Uterus (tissue), 4 donors: ENCODE data around the gene OR4S2. TPM values are rescaled to one million over a fixed set of nuclear protein-coding genes. Genes with fewer than 3 reads are reported as not detected.

Source experiments
- DNase-seq, 2 donors: peaks; one replicate each; pipeline ENCODE4 v3.0.0-alpha.2; 2019 to 2020
- H3K27ac ChIP-seq, 2 donors: fragments of 200-600 bp; sonication (generic); 1 replicate in 1 of 2; 2 replicates in 1 of 2; pipeline ENCODE4 v1.5.1; 2016 to 2018
- H3K27me3 ChIP-seq, 2 donors: fragments of 200-600 bp; sonication (generic); one replicate each; pipeline ENCODE4 v1.5.1; 2018 to 2019; ENCODE audit warnings: control low read depth in 1 of 2
- H3K36me3 ChIP-seq, 2 donors: fragments of 200-600 bp; sonication (generic); one replicate each; pipeline ENCODE4 v1.5.1; 2019; ENCODE audit warnings: control low read depth in 1 of 2
- H3K4me1 ChIP-seq, 2 donors: fragments of 200-600 bp; sonication (generic); one replicate each; pipeline ENCODE4 v1.5.1; 2018 to 2019; ENCODE audit warnings: control low read depth in 1 of 2
- H3K4me3 ChIP-seq, 2 donors: fragments of 200-600 bp; sonication (generic); 1 replicate in 1 of 2; 2 replicates in 1 of 2; pipeline ENCODE4 v1.5.1; 2018 to 2019; ENCODE audit warnings: mild to moderate bottlenecking in 1 of 2
- H3K9me3 ChIP-seq, 2 donors: fragments of 200-600 bp; sonication (generic); one replicate each; pipeline ENCODE4 v1.5.1; 2019; ENCODE audit warnings: control low read depth in 1 of 2
- POLR2A ChIP-seq, 2 donors: fragments of 450-650 bp; IDR thresholded peaks; one replicate each; pipeline ENCODE4 v1.6.1; 2016; ENCODE audit warnings: antibody characterized with exemption in 2 of 2, mild to moderate bottlenecking in 1 of 2, moderate library complexity in 1 of 2
- intact Hi-C: fragments of 100-400 bp; cut with DNase I; formaldehyde crosslinking; loops from one replicate; pipeline ENCODE4 v1.15.1; 2023; ENCODE audit warnings: low total_unique reads
- total RNA-seq, 4 donors: library from RNA; depleted of rRNA in 3 of 4; stranded (reverse); fragments of >200 nt in 3 of 4; gene quantifications; one replicate each; pipeline versions ENCODE4 v1.1.0 to v1.2.4, GENCODE V29; 2014 to 2023
- TF ChIP-seq, protein P1 (sequence below), 4 experiments: fragments of 200-600 bp in 2 of 4; fragments of 450-650 bp in 2 of 4; sonication (generic) in 2 of 4; IDR thresholded peaks; one replicate each; pipeline ENCODE4 v1.5.1; 2016 to 2019; ENCODE audit warnings: antibody characterized with exemption in 4 of 4, mild to moderate bottlenecking in 2 of 4, moderate library complexity in 1 of 4
- donor health status: DM: yes; HTN: yes; CAD: no.

OR4S2 gene
- total RNA-seq, 4 donors from 2014 or later = not detected

DNA sequence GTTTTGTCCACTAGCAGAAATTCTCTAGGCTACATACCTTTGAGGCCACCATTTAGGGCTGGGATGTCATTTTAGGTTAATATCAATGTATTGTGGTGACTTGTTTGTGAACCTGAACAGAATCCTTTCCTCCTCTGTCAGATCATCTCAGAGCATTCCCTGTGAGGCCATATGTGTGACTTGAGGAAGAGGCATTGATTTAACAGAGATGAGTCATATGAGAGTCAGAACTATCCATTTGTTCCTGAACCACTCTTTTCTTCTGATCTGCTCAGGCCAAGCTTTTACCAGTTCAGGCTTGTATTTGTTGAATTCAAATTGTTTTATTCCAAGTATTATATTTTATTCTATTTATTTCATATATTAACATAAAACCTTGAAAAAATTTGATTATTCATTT lies 7.0 kb downstream of the OR4S2 start:
- H3K4me3 ChIP-seq = no peak overlapping the region
- intact Hi-C loops = no loop called here
- H3K4me1 ChIP-seq = no peaks in the 10 kb centered on the region

DNA sequence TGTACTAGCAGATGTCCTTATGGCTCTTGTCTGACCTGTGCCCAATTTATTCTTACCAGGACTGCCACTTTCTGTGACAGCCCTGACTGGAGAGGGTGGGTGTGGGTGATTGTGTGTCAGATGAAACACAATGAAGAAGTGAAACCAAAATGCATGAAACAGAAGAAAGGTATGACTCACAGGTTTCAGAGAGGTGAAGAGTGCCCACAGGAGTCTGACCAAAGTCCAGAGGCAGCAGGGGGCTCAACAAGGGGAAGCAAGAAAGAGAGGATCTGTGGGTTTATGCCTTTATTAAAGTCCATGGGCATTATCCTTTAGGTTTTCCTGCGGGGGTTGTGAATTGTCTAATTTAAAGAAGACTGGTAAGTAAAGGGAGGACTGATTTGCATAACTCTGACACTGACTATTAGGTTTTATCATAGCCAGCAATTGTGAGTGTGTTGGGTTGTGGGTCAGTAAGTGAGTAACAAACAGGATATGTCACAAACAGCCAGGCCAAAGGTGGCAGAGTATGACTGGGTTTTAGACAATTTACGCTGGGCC lies 10.0 kb downstream of the OR4S2 start:
- H3K9me3 ChIP-seq = no peaks in the 10 kb centered on the region
- TF ChIP-seq, protein P1, sequence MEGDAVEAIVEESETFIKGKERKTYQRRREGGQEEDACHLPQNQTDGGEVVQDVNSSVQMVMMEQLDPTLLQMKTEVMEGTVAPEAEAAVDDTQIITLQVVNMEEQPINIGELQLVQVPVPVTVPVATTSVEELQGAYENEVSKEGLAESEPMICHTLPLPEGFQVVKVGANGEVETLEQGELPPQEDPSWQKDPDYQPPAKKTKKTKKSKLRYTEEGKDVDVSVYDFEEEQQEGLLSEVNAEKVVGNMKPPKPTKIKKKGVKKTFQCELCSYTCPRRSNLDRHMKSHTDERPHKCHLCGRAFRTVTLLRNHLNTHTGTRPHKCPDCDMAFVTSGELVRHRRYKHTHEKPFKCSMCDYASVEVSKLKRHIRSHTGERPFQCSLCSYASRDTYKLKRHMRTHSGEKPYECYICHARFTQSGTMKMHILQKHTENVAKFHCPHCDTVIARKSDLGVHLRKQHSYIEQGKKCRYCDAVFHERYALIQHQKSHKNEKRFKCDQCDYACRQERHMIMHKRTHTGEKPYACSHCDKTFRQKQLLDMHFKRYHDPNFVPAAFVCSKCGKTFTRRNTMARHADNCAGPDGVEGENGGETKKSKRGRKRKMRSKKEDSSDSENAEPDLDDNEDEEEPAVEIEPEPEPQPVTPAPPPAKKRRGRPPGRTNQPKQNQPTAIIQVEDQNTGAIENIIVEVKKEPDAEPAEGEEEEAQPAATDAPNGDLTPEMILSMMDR (IDR thresholded peaks at IDR 0.05) = no peak
- TF ChIP-seq POLR2A (IDR thresholded peaks at IDR 0.05) = no peak
- no peak for DNase-seq
- H3K36me3 ChIP-seq = no peaks in the 10 kb centered on the region
- intact Hi-C loops = no loop called here
- no peaks in the 10 kb centered on the region for H3K27me3 ChIP-seq
- no peaks in the 10 kb centered on the region for H3K4me1 ChIP-seq
- no peak overlapping the region for H3K4me3 ChIP-seq
- no peak overlapping the region for H3K27ac ChIP-seq

More for the DNA sequence above, 7.0 kb downstream of the OR4S2 start:
- TF ChIP-seq, protein P1 (IDR thresholded peaks at IDR 0.05) = no peak
- TF ChIP-seq POLR2A (IDR thresholded peaks at IDR 0.05) = no peak
- no peaks in the 10 kb centered on the region for H3K27me3 ChIP-seq
- no peak for DNase-seq
- no peaks in the 10 kb centered on the region for H3K9me3 ChIP-seq
- no peak overlapping the region for H3K27ac ChIP-seq
- H3K36me3 ChIP-seq = no peaks in the 10 kb centered on the region

DNA sequence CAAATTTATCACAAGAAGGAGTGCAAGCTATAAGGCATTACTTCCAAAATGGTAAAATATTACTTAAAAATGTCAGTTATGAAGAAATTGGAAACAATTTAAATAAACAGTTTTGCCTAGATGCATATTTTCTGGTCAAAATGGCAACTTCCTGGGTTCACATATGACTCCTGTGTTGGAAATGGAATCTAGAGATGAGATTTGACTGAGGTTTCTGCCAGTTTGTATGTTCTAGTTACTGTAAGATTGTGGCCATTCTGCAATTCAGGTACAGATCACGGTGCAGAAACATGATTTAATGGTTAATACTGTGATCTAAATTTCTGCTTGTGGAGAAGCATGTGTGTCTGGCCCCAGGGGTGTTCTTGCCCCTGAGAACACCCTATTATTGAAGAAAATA lies 10.5 kb downstream of the OR4S2 start:
- H3K9me3 ChIP-seq = no peaks in the 10 kb centered on the region
- no peak overlapping the region for H3K4me3 ChIP-seq
- DNase-seq = no peak
- intact Hi-C loops = no loop called here
- no peak for TF ChIP-seq POLR2A (IDR thresholded peaks at IDR 0.05)
- H3K27ac ChIP-seq = no peak overlapping the region
- H3K36me3 ChIP-seq = no peaks in the 10 kb centered on the region
- no peaks in the 10 kb centered on the region for H3K27me3 ChIP-seq
- no peaks in the 10 kb centered on the region for H3K4me1 ChIP-seq

DNA sequence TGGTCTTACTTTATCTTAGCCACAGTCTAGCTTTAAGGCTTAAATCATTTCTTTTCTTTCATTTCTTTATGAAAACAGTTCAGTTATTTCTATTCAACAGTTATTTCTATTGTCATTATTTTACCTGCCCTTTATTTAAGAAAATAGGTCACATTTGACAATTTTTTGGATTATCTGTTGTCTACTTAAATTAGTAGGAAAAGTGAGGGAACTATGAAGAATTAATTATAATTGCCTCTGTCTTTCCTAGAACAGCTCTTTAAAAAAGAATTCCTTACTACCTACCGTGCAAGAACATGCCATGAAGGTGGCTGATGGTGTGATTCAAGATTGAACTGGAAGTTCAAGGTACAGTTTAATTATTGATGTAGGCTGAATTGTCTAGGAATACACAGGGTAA lies 13.8 kb downstream of the OR4S2 start, which contains the start of gene OR4C6:
TSS of gene OR4C6 (plus strand) at position 301 of the 400 bp plus-strand sequence. CDS start 2,966 bp downstream, outside the sequence.
- no peak for TF ChIP-seq POLR2A (IDR thresholded peaks at IDR 0.05)
- TF ChIP-seq, protein P1 (IDR thresholded peaks at IDR 0.05) = no peak
- no peaks in the 10 kb centered on the region for H3K4me1 ChIP-seq
- H3K36me3 ChIP-seq = no peaks in the 10 kb centered on the region
- no peak within 1 kb of the TSS for H3K27ac ChIP-seq
- no peaks in the 10 kb centered on the region for H3K27me3 ChIP-seq
- H3K4me3 ChIP-seq = no peak within 1 kb of the TSS
- no peaks in the 10 kb centered on the region for H3K9me3 ChIP-seq
- DNase-seq = no peak
- intact Hi-C loops = no loop called here

DNA sequence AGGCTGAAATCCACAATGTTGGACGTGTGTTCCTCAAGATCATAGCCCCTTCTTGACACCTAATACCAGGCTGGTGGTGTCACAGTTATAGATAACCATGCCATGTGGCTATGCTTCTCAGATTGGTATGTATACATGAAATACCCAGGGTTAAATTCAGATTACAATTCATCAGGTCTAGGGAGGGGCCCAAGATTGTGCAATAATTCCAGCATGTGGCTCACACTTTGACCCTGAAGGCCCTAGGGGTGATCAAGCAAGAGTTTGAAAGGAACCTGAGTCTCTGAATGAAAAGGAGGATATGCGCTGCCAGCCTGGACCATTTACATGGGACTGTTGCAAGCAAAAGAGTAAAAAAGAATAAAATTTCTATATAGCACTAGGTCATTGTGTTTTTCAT lies 21.2 kb downstream of the OR4S2 start:
- TF ChIP-seq, protein P1 (IDR thresholded peaks at IDR 0.05) = no peak
- no peak for TF ChIP-seq POLR2A (IDR thresholded peaks at IDR 0.05)
- Histone ChIP-seq H3K27ac (no peak overlapping the region), H3K27me3 (no peaks in the 10 kb centered on the region), H3K4me3 (no peak overlapping the region), H3K9me3 (no peaks in the 10 kb centered on the region), H3K4me1 (no peaks in the 10 kb centered on the region), H3K36me3 (no peaks in the 10 kb centered on the region)
- intact Hi-C loops = no loop called here
- no peak for DNase-seq

DNA sequence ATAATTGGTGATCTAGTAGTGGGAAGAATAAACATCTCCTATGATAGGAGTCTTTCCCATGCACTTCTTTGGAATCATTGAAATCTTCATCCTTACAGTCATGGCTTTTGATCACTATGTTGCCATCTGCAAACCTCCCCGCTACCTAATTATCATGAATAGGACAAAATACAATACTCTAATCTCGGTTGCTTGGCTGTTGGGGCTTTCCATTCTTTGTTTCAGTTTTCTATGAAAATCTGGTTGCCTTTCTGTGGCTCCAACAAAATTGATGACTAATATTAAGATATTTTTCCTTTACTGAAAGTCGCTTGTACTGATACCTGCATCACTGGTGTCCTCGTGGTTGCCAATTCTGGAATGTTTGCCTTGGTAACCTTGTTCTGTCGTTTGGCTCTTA lies 25.7 kb downstream of the OR4S2 start:
- intact Hi-C loops = no loop called here
- Histone ChIP-seq H3K4me1 (no peaks in the 10 kb centered on the region), H3K27ac (no peak overlapping the region), H3K9me3 (no peaks in the 10 kb centered on the region), H3K36me3 (no peaks in the 10 kb centered on the region), H3K27me3 (no peaks in the 10 kb centered on the region), H3K4me3 (no peak overlapping the region)
- TF ChIP-seq, protein P1 (IDR thresholded peaks at IDR 0.05) = no peak
- no peak for TF ChIP-seq POLR2A (IDR thresholded peaks at IDR 0.05)
- DNase-seq = no peak
